Muscle layer of duodenum (tissue), 2 donors: ENCODE results near the gene SRSF3.
"Not testable (repeated sequence)": the region's sequence is repeated elsewhere in the genome, so short reads cannot be mapped to it uniquely, and the experiment has no call there.

ENCODE experiments used
- H3K27ac ChIP-seq: one replicate; pipeline ENCODE4 v1.7.0; 2013; ENCODE audit warnings: mild to moderate bottlenecking, low read length
- H3K27me3 ChIP-seq: one replicate; pipeline ENCODE4 v1.7.0; 2013; ENCODE audit warnings: low read depth, mild to moderate bottlenecking, control low read depth, low read length
- H3K36me3 ChIP-seq, 2 donors: one replicate each; pipeline ENCODE4 v1.7.0; 2013; ENCODE audit warnings: low read length in 2 of 2, control low read depth in 1 of 2, mild to moderate bottlenecking in 1 of 2; ENCODE audit not compliant: insufficient read depth in 2 of 2, control insufficient read depth in 1 of 2
- H3K4me1 ChIP-seq, 2 donors: one replicate each; pipeline ENCODE4 v1.7.0; 2013; ENCODE audit warnings: low read length in 2 of 2, mild to moderate bottlenecking in 2 of 2, control low read depth in 1 of 2, moderate library complexity in 1 of 2; ENCODE audit not compliant: insufficient read depth in 2 of 2, control insufficient read depth in 1 of 2
- H3K4me3 ChIP-seq, 2 donors: one replicate each; pipeline ENCODE4 v1.7.0; 2013; ENCODE audit warnings: low read length in 2 of 2, low read depth in 1 of 2, mild to moderate bottlenecking in 1 of 2
- H3K9me3 ChIP-seq, 2 donors: one replicate each; pipeline ENCODE4 v1.7.0; 2013; ENCODE audit warnings: low read length in 2 of 2, control low read depth in 1 of 2, mild to moderate bottlenecking in 1 of 2; ENCODE audit not compliant: control insufficient read depth in 1 of 2
- donor health status: healthy.

The SRSF3 gene

GRCh38 chr6:36560822-36561221, 33.3 kb upstream of the SRSF3 start:
- H3K9me3 ChIP-seq = no peaks in the 10 kb centered on the region
- no peaks in the 10 kb centered on the region for H3K4me1 ChIP-seq
- no peaks in the 10 kb centered on the region for H3K27me3 ChIP-seq
- H3K4me3 ChIP-seq = no peak overlapping the region
- H3K36me3 ChIP-seq = no peaks in the 10 kb centered on the region
- H3K27ac ChIP-seq = no peak overlapping the region

DNA sequence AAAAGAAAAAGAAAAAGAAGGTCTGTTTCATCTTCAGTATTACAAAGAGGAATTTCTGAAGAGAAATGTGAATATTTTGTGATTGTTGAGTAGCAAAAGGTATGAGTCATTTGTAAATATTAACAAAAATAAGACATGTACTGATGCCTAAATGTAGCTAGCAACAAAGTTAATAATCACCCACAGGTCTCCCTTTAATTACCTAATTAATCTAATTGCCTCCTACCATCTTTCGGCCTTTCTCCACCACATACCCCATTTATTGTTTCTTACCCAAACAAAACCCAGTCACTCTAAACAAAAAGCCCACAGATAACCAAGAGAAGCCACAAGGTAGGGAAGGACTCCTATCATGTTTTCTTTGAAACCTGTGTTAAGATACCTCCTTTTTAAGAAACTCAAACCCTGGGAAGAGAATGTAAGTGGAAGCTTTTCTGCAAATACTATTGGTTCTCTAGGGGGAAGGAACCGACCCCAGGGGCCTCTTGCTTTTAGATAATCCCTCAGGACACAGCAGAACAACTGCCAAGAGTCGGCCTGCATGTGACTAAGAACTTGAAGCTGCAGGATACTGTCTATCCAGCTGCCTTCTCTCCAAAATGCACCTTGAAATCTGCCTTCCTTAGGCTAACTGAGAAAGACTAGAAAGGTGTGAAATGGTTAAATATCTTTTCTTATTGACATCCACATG, 30.8 kb upstream of the SRSF3 start:
- Histone ChIP-seq H3K27ac (no peak overlapping the region), H3K4me1 (no peaks in the 10 kb centered on the region)

GRCh38 chr6:36563928-36564284, 30.3 kb upstream of the SRSF3 start:
- Histone ChIP-seq H3K27me3 (no peaks in the 10 kb centered on the region), H3K27ac (no peak overlapping the region), H3K4me1 (no peaks in the 10 kb centered on the region), H3K36me3 (no peaks in the 10 kb centered on the region), H3K9me3 (no peaks in the 10 kb centered on the region), H3K4me3 (no peak overlapping the region)

More for the DNA sequence above, 30.8 kb upstream of the SRSF3 start:
- no peaks in the 10 kb centered on the region for H3K36me3 ChIP-seq
- no peaks in the 10 kb centered on the region for H3K9me3 ChIP-seq
- no peaks in the 10 kb centered on the region for H3K27me3 ChIP-seq
- no peak overlapping the region for H3K4me3 ChIP-seq

- Histone ChIP-seq H3K27ac (no peak overlapping the region), H3K4me1 (no peaks in the 10 kb centered on the region)
Observed at GRCh38 chr6:36566418-36566905, 27.7 kb upstream of the SRSF3 start.

DNA sequence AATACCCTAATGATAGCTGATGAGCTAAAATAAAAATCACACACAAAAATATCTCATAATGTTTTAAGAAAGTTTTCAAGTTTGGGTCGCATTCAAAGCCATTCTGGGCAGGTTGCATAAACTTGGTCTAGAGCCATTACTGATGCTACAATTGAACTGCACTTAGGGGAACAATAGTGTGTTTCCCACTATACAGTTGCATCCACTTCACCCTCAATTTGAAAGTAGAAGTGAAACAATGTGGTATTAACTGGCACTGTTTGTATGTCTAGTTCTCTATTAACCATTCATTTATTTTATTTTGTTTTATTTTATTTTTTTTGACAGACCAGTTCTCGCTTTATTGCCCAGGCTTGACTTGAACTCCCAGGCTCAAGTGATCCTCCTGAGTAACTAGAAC, 23.9 kb upstream of the SRSF3 start:
- no peak overlapping the region for H3K27ac ChIP-seq
- no peaks in the 10 kb centered on the region for H3K4me1 ChIP-seq
- no peaks in the 10 kb centered on the region for H3K27me3 ChIP-seq
- no peak overlapping the region for H3K4me3 ChIP-seq
- H3K9me3 ChIP-seq = no peaks in the 10 kb centered on the region
- H3K36me3 ChIP-seq = no peaks in the 10 kb centered on the region

More at GRCh38 chr6:36566418-36566905, 27.7 kb upstream of the SRSF3 start:
- Histone ChIP-seq H3K4me3 (no peak overlapping the region), H3K9me3 (no peaks in the 10 kb centered on the region), H3K36me3 (no peaks in the 10 kb centered on the region), H3K27me3 (no peaks in the 10 kb centered on the region)

GRCh38 chr6:36571122-36572043, 22.8 kb upstream of the SRSF3 start:
- Histone ChIP-seq H3K27ac (no peak overlapping the region), H3K27me3 (no peaks in the 10 kb centered on the region), H3K9me3 (no peaks in the 10 kb centered on the region), H3K4me1 (no peaks in the 10 kb centered on the region), H3K4me3 (no peak overlapping the region), H3K36me3 (no peaks in the 10 kb centered on the region)

GRCh38 chr6:36572353-36573311, 21.5 kb upstream of the SRSF3 start:
- H3K27ac ChIP-seq, H3K4me3 ChIP-seq, H3K27me3 ChIP-seq, H3K36me3 ChIP-seq, H3K9me3 ChIP-seq, H3K4me1 ChIP-seq: not testable (repeated sequence)

DNA sequence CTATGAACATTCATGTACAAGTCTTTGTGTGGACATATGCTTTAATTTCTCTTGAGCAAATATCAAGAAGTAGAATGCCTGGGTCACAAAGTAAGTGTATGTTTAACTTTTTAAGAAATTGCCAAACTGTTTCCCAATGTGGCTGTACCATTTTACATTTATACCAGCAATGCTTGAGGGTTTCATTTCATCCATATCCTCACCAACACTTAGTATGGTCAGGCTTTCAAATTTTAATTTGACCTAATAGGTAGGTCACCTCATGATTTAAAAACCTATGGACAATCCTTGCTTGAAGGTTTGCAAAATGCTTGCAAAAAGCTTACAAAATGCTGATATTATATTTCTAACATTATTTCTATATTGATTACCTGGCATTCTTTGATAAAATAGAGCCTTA, 19.5 kb upstream of the SRSF3 start:
- H3K4me3 ChIP-seq = no peak overlapping the region
- no peaks in the 10 kb centered on the region for H3K9me3 ChIP-seq
- peaks cover 3 to 5% of the 10 kb centered on the region in 2 donors for H3K4me1 ChIP-seq
- H3K27ac ChIP-seq = no peak overlapping the region
- H3K36me3 ChIP-seq = no peaks in the 10 kb centered on the region
- H3K27me3 ChIP-seq = no peaks in the 10 kb centered on the region

DNA sequence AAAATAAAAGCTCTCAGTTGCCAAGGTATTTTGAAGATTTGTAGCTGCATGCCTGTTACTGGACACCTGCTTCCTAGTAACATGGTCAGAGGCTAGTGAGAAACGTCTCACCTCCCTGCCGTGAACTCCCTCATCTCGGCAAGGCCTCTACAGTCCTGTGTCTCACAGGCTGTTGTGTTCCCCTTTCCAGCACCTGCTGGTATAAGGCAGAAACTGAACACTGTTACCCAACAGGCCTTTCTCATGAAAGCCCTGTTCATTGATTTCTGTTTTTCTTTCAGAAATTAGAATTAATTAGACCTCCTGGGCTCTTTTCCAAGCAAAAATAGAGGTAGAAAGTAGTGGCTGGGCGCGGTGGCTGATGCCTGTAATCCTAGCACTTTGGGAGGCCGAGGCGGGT, 17.6 kb upstream of the SRSF3 start:
- Histone ChIP-seq H3K27ac (no peak overlapping the region), H3K9me3 (no peaks in the 10 kb centered on the region), H3K4me1 (peaks cover 4 to 7% of the 10 kb centered on the region in 2 donors), H3K4me3 (no peak overlapping the region), H3K36me3 (no peaks in the 10 kb centered on the region), H3K27me3 (no peaks in the 10 kb centered on the region)

DNA sequence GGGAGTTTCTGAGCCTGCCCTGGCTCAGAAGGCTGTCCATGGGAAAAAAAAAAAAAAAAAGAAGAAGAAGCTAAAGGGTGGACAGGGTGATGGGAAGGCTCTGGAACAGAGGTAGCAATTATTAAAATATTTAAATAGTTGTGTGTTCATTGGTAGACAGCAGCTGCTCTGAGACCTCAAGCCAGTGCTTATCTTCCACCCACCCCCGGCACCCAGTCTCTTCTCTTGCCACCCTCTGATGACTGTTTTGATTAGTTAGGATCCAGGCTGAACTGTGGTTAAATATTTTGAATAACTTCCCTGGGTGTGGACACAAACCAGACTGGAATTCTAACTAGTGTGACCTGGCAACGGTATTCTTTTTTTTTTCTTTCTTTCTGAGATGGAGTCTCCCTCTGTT, 16.9 kb upstream of the SRSF3 start:
- Histone ChIP-seq H3K27ac (no peak overlapping the region), H3K9me3 (no peaks in the 10 kb centered on the region), H3K4me1 (peaks cover 4 to 7% of the 10 kb centered on the region in 2 donors), H3K36me3 (no peaks in the 10 kb centered on the region), H3K4me3 (no peak overlapping the region), H3K27me3 (no peaks in the 10 kb centered on the region)

DNA sequence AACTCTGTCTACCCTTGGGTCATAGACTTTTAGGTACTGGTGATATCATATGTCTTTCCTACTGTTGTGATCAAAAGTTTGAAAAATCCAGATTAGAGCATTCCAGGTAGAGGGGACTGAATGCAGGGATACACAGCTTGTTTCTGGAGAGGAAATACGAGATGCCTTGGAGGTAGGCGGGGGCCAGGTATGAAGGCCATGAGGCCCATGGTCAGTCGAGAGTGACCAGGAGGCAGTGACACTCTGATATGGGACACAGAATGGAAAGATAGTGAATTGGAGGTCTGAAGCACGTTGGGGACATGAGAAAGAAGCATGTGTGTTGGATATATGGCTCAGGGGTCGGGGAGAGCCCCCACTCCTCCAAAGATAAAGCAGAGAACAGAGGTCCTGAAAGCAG, 16.1 kb upstream of the SRSF3 start:
- H3K27ac ChIP-seq = no peak overlapping the region

More for the DNA sequence above, 16.1 kb upstream of the SRSF3 start:
- Histone ChIP-seq H3K27me3 (no peaks in the 10 kb centered on the region), H3K4me3 (no peak overlapping the region), H3K9me3 (no peaks in the 10 kb centered on the region), H3K36me3 (no peaks in the 10 kb centered on the region), H3K4me1 (peaks cover 4 to 7% of the 10 kb centered on the region in 2 donors)
